ENCODE measurements around the gene TCFL5.
A peak's percentile ranks its signal among the peaks of the same experiment; 100 is the strongest.

The TCFL5 gene

DNA sequence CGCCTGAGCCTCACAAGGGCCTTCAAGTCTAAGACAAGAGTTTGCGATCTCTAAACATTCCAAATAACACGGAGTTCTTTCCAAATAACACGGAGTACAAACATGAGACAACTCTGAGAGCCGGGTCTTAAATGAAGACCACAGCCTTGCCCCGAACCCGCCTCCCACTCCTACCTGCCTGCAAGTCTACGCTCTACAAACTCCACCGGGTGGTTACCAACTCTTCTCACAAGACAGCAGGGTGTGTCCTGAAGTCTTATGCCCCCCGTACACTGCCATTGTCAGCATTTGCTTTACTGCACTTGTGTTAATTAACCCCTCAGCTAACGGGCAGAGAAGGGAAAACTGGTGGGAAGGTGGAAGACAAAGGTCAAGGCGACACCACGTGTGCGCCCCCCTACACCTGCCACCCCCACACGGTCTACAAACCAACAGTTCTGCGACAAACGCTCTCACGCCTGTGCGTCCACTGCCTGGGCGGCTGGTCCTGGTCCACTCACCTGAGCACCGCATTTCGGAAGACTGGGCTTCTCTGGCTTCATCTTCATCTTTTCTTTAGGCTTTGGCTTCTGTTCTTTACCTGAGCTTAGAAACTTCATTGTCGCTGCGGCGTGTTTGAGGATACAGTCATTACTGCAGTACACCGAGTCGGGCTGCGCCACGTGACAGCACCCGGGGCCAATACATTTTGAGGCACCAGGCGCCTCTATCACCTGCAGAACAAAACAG, 45.2 kb upstream of the TCFL5 start:
- ChIA-PET POLR2A (interaction anchor here (1.0 kb wide), 1 partner anchor 48 kb away, joined by 7 read pairs; no protein-coding TSS in a partner anchor), CTCF (interaction anchor here (0.6 to 7.7 kb wide), 18 partner anchors 9 to 121 kb away, joined by 3 to 89 read pairs (median 6); partner anchors contain the start of genes BHLHE23 and DIDO1)
- DNase-seq, result no peak
- no peak overlapping the region for H3K27ac ChIP-seq (ENCODE audit: insufficient read depth in 1 of 2, low read depth in 1 of 2, low read length in 2 of 2, poor library complexity in 1 of 2, severe bottlenecking in 2 of 2)
- peaks cover 18 to 99% (median 82%) of the 10 kb centered on the region in 4 experiments for H3K36me3 ChIP-seq (ENCODE audit: control insufficient read depth in 4 of 4, insufficient read depth in 4 of 4, low read length in 3 of 4)
- H3K27me3 ChIP-seq (replicated peaks in 2 of 5; ENCODE audit: control insufficient read depth in 4 of 5, insufficient read depth in 5 of 5, low read length in 4 of 5), result no peaks in the 10 kb centered on the region
- WGBS (ENCODE audit: insufficient coverage), result 96% methylated on average over 29 of the region's 31 CpGs
- H3K4me1 ChIP-seq (ENCODE audit: control extremely low read depth in 1 of 4, control insufficient read depth in 4 of 4, insufficient read depth in 4 of 4, low read length in 3 of 4), result no peaks in the 10 kb centered on the region
- H3K4me3 ChIP-seq (ENCODE audit: control insufficient read depth in 1 of 7, extremely low read depth in 1 of 7, insufficient read depth in 4 of 7, low read depth in 2 of 7, low read length in 6 of 7), result no peak overlapping the region
- H3K9me3 ChIP-seq (ENCODE audit: control extremely low read depth in 1 of 5, control insufficient read depth in 4 of 5, insufficient read depth in 2 of 5, low read depth in 1 of 5, low read length in 4 of 5), result no peaks in the 10 kb centered on the region

DNA sequence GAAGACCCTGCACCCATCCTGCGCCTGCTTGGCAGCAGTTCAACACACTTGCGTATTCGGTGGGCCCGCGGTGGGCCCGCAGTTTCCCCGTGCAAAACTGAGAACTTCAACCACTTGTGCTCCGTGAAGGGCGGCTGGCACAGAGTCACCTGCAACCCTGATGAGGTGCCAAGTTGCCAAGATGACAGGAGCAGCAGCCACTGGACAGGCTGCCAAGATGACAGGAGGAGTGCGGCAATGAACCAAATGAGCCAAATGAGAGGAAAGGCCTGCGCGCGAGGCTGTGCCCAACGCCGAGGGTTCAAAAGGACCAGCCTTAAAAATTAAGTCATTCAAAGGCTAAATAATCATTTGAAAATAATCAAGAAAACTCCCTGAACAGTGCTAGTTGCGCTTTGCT, 44.6 kb upstream of the TCFL5 start:
- WGBS (ENCODE audit: insufficient coverage), result 95% methylated on average over 16 of the region's 16 CpGs
- Histone ChIP-seq H3K27ac (ENCODE audit: insufficient read depth in 1 of 2, low read depth in 1 of 2, low read length in 2 of 2, poor library complexity in 1 of 2, severe bottlenecking in 2 of 2) (no peak overlapping the region), H3K4me3 (ENCODE audit: control insufficient read depth in 1 of 7, extremely low read depth in 1 of 7, insufficient read depth in 4 of 7, low read depth in 2 of 7, low read length in 6 of 7) (no peak overlapping the region), H3K36me3 (ENCODE audit: control insufficient read depth in 4 of 4, insufficient read depth in 4 of 4, low read length in 3 of 4) (peaks cover 18 to 99% (median 83%) of the 10 kb centered on the region in 4 experiments), H3K9me3 (ENCODE audit: control extremely low read depth in 1 of 5, control insufficient read depth in 4 of 5, insufficient read depth in 2 of 5, low read depth in 1 of 5, low read length in 4 of 5) (no peaks in the 10 kb centered on the region), H3K4me1 (ENCODE audit: control extremely low read depth in 1 of 4, control insufficient read depth in 4 of 4, insufficient read depth in 4 of 4, low read length in 3 of 4) (no peaks in the 10 kb centered on the region), H3K27me3 (replicated peaks in 2 of 5; ENCODE audit: control insufficient read depth in 4 of 5, insufficient read depth in 5 of 5, low read length in 4 of 5) (no peaks in the 10 kb centered on the region)
- DNase-seq, result no peak
- POLR2A ChIA-PET, result no interaction called here
- CTCF ChIA-PET, result interaction anchor here (1.4 to 7.7 kb wide), 3 partner anchors 12 to 20 kb away, joined by 4 to 89 read pairs (median 41); partner anchors contain the start of gene DIDO1

DNA sequence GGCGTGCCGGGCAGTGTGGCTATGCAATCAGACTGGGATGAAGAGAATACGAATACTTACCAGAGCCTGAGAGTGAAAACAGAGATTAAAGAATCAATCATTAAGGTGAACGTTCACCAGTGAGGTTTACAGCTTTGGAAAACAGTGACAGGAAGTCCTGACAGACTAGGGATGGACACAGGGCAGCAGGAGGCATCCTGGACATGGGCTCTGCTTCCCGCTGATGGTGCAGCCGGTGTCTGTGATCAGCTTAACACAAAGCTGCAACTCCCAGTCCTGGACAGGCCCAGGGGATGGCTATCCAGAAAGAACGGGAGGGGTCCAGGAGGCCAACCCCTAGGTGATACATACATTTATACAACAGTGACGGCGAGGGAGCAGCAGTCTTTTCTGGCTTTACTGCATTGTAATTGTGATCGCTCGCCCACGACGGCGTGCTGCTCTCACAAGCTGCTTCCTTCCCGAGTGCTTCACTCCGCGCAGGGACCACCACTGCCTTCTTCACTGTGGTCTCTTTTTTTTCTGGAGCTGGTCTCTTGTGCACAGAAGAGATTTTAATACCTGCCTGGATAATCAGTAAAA, 44.0 kb upstream of the TCFL5 start:
- ChIA-PET POLR2A (no interaction called here), CTCF (interaction anchor here (7.7 kb wide), 1 partner anchor 12 kb away, joined by 89 read pairs; no protein-coding TSS in a partner anchor)
- no peak overlapping the region for H3K4me3 ChIP-seq (ENCODE audit: control insufficient read depth in 1 of 7, extremely low read depth in 1 of 7, insufficient read depth in 4 of 7, low read depth in 2 of 7, low read length in 6 of 7)
- no peaks in the 10 kb centered on the region for H3K27me3 ChIP-seq (replicated peaks in 2 of 5; ENCODE audit: control insufficient read depth in 4 of 5, insufficient read depth in 5 of 5, low read length in 4 of 5)
- DNase-seq, result no peak
- no peaks in the 10 kb centered on the region for H3K9me3 ChIP-seq (ENCODE audit: control extremely low read depth in 1 of 5, control insufficient read depth in 4 of 5, insufficient read depth in 2 of 5, low read depth in 1 of 5, low read length in 4 of 5)
- no peak overlapping the region for H3K27ac ChIP-seq (ENCODE audit: insufficient read depth in 1 of 2, low read depth in 1 of 2, low read length in 2 of 2, poor library complexity in 1 of 2, severe bottlenecking in 2 of 2)
- peaks cover 18 to 95% (median 81%) of the 10 kb centered on the region in 4 experiments for H3K36me3 ChIP-seq (ENCODE audit: control insufficient read depth in 4 of 4, insufficient read depth in 4 of 4, low read length in 3 of 4)
- H3K4me1 ChIP-seq (ENCODE audit: control extremely low read depth in 1 of 4, control insufficient read depth in 4 of 4, insufficient read depth in 4 of 4, low read length in 3 of 4), result peaks cover 0 to under 1% (median under 1%) of the 10 kb centered on the region in 4 experiments
- WGBS (ENCODE audit: insufficient coverage), result 98% methylated on average over 17 of the region's 17 CpGs

DNA sequence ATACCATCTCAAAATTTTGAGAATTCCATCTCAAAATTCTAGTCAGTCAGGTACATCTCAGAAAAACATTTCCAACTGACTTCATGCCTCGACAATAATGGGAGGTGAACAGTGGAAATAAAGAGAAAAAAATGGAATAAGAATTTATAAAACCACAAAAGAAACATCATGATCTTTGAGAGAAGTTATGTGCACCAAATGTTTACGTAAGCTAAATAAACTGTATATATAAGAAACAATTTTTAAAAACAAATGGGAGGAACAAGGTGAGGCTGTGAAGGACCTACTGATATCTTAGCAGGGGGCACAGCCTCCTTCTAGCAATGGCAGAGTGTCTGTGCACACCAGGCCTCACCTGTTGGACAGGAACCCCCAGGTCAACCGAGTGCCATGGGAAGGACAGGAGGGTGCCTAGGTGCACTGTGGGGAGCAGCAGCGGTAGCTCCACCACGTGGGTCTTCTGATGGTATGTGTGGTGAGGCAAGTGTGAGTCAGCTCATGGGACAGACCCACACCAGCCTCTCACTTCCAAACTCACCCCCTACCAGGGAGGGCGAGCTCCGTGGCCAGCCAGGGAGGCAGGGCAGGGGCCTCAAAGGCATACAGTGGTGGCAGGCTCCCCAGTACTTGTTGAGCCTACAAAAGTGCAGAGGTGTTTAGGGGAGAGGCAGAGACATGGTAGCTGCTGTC, 41.4 kb upstream of the TCFL5 start:
- no peak for DNase-seq
- peaks cover 13 to 77% (median 59%) of the 10 kb centered on the region in 4 experiments for H3K36me3 ChIP-seq (ENCODE audit: control insufficient read depth in 4 of 4, insufficient read depth in 4 of 4, low read length in 3 of 4)
- POLR2A ChIA-PET, result interaction anchor here (1.1 to 1.2 kb wide), 2 partner anchors 11 to 12 kb away, joined by 3 to 4 read pairs; no protein-coding TSS in a partner anchor

DNA sequence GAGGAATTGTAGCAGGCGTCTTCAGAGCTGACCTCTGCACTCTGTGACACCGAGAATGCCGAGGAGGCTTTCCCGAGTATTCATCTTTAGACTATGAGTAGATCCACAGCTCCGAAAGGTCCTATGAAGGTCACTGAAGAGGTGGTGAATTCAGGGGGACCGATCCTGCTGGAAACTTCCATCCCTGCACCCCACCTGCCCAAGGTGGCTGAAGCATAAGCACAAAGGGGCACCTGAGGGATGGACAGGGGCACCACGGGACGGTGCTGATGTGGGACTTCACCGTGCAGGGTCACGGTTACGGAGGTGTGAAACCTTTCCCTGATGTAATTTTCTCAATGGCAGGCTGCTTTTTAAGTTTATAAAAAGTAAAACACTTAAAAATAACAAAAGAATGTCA, 40.3 kb upstream of the TCFL5 start:
- Histone ChIP-seq H3K27me3 (replicated peaks in 2 of 5; ENCODE audit: control insufficient read depth in 4 of 5, insufficient read depth in 5 of 5, low read length in 4 of 5) (no peaks in the 10 kb centered on the region), H3K9me3 (ENCODE audit: control extremely low read depth in 1 of 5, control insufficient read depth in 4 of 5, insufficient read depth in 2 of 5, low read depth in 1 of 5, low read length in 4 of 5) (no peaks in the 10 kb centered on the region), H3K36me3 (ENCODE audit: control insufficient read depth in 4 of 4, insufficient read depth in 4 of 4, low read length in 3 of 4) (peaks cover 13 to 76% (median 52%) of the 10 kb centered on the region in 4 experiments), H3K4me1 (ENCODE audit: control extremely low read depth in 1 of 4, control insufficient read depth in 4 of 4, insufficient read depth in 4 of 4, low read length in 3 of 4) (peaks cover 0 to 15% (median 8%) of the 10 kb centered on the region in 4 experiments), H3K27ac (ENCODE audit: insufficient read depth in 1 of 2, low read depth in 1 of 2, low read length in 2 of 2, poor library complexity in 1 of 2, severe bottlenecking in 2 of 2) (no peak overlapping the region), H3K4me3 (ENCODE audit: control insufficient read depth in 1 of 7, extremely low read depth in 1 of 7, insufficient read depth in 4 of 7, low read depth in 2 of 7, low read length in 6 of 7) (no peak overlapping the region)
- WGBS (ENCODE audit: insufficient coverage), result 100% methylated on average over 6 of the region's 11 CpGs
- CTCF ChIA-PET, result interaction anchor here (0.6 to 8.4 kb wide), 13 partner anchors 11 to 650 kb away, joined by 3 to 155 read pairs (median 8); partner anchors contain the start of genes BHLHE23 and DIDO1
- no peak for DNase-seq
- POLR2A ChIA-PET, result interaction anchor here (0.7 to 1.5 kb wide), 4 partner anchors 9 to 17 kb away, joined by 3 to 4 read pairs (median 4); no protein-coding TSS in a partner anchor

More for the DNA sequence above, 41.4 kb upstream of the TCFL5 start:
- Histone ChIP-seq H3K9me3 (ENCODE audit: control extremely low read depth in 1 of 5, control insufficient read depth in 4 of 5, insufficient read depth in 2 of 5, low read depth in 1 of 5, low read length in 4 of 5) (no peaks in the 10 kb centered on the region), H3K4me1 (ENCODE audit: control extremely low read depth in 1 of 4, control insufficient read depth in 4 of 4, insufficient read depth in 4 of 4, low read length in 3 of 4) (peaks cover 0 to 15% (median 8%) of the 10 kb centered on the region in 4 experiments), H3K4me3 (ENCODE audit: control insufficient read depth in 1 of 7, extremely low read depth in 1 of 7, insufficient read depth in 4 of 7, low read depth in 2 of 7, low read length in 6 of 7) (no peak overlapping the region), H3K27me3 (replicated peaks in 2 of 5; ENCODE audit: control insufficient read depth in 4 of 5, insufficient read depth in 5 of 5, low read length in 4 of 5) (no peaks in the 10 kb centered on the region), H3K27ac (ENCODE audit: insufficient read depth in 1 of 2, low read depth in 1 of 2, low read length in 2 of 2, poor library complexity in 1 of 2, severe bottlenecking in 2 of 2) (no peak overlapping the region)
- CTCF ChIA-PET, result interaction anchor here (0.9 to 8.4 kb wide), 14 partner anchors 9 to 106 kb away, joined by 3 to 155 read pairs (median 4); partner anchors contain the start of gene DIDO1
- no CpG with 5 or more reads among the region's 7 CpGs for WGBS (ENCODE audit: insufficient coverage)

DNA sequence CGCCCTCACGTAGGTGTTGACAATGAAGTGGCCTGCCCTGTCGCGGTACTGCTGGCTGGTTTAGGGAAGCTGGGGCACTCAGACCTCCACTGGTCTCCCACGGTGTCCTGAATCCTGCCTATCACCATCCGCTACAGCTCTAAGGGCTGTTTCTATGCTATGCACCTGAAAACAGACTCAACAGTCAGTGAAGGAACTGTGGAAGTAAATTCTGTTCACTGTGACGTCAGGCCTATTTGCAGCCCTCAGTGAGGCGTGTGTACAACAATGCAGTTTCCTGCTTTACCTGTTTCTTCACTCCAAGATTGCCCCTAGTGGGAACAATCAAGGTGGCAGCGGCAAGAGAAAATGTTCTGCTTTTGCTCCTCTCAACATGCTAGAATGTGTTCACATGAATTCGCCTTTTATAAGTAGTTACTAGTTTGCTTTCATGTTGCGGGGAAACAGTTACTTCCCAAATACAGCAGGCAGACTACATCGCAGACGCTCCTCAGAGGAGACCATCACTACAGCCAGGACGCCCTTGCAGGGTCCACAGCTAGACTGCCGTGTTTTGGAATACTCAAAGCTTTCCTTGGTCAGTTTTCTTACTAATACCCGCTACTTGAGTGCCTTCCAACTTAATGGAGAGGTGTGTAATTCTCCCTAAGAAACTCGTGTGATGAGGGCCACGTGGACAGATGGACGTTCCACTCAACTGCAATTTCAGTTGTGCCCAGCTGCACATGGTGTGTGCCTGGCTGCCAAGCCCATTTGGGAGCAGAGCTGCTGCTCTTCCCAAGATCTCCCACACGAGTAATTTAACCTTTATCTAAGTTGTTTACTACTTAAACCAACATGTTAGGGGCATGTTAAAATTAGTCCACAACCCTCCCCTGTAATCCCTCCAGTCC, 39.3 kb upstream of the TCFL5 start:
- Histone ChIP-seq H3K9me3 (ENCODE audit: control extremely low read depth in 1 of 5, control insufficient read depth in 4 of 5, insufficient read depth in 2 of 5, low read depth in 1 of 5, low read length in 4 of 5) (no peaks in the 10 kb centered on the region), H3K27ac (ENCODE audit: insufficient read depth in 1 of 2, low read depth in 1 of 2, low read length in 2 of 2, poor library complexity in 1 of 2, severe bottlenecking in 2 of 2) (no peak overlapping the region), H3K4me3 (ENCODE audit: control insufficient read depth in 1 of 7, extremely low read depth in 1 of 7, insufficient read depth in 4 of 7, low read depth in 2 of 7, low read length in 6 of 7) (no peak overlapping the region), H3K4me1 (ENCODE audit: control extremely low read depth in 1 of 4, control insufficient read depth in 4 of 4, insufficient read depth in 4 of 4, low read length in 3 of 4) (peaks cover 0 to 15% (median 8%) of the 10 kb centered on the region in 4 experiments), H3K36me3 (ENCODE audit: control insufficient read depth in 4 of 4, insufficient read depth in 4 of 4, low read length in 3 of 4) (peaks cover 10 to 76% (median 51%) of the 10 kb centered on the region in 4 experiments), H3K27me3 (replicated peaks in 2 of 5; ENCODE audit: control insufficient read depth in 4 of 5, insufficient read depth in 5 of 5, low read length in 4 of 5) (no peaks in the 10 kb centered on the region)
- peak; percentile 34 to 65 (median 54) for DNase-seq
- ChIA-PET POLR2A (interaction anchor here (0.6 to 1.5 kb wide), 2 partner anchors 18 to 59 kb away, joined by 3 to 4 read pairs; no protein-coding TSS in a partner anchor), CTCF (interaction anchor here (1.0 to 8.4 kb wide), 17 partner anchors 8 to 108 kb away, joined by 3 to 155 read pairs (median 8); partner anchors contain the start of genes BHLHE23 and DIDO1)
- 89% methylated on average over 16 of the region's 20 CpGs for WGBS (ENCODE audit: insufficient coverage)

Data from common myeloid progenitor, CD34-positive (primary cell).